A549 treated with AZD9567 at 1 μM for 4 hours (cell line): ENCODE data around the gene ABCC11. TPM values are rescaled to one million over a fixed set of nuclear protein-coding genes. Genes with fewer than 3 reads are reported as not detected.

Experiments
- total RNA-seq: library from RNA; stranded (reverse); fragments of 200-300 nt; extraction: Qiagen RNA extraction; gene quantifications from 5 replicates; pipeline ENCODE4 v1.2.3, GENCODE V29; 2022; ENCODE audit not compliant: insufficient read depth

Gene ABCC11
- 0.03 to 0.10 TPM (median 0.06 TPM) in 4 of 5 replicates, not detected in the other for total RNA-seq

GRCh38 chr16:48247311-48247710 lies at the start of gene ABCC11:
Gene ABCC11 (minus strand): TSS chr16:48247539. CDS start chr16:48231921, 15,618 bp downstream.

GRCh38 chr16:48244080-48244862 lies 3.1 kb downstream of the ABCC11 start, which contains the start of gene LONP2:
Gene LONP2 (plus strand): TSS chr16:48244300. CDS start chr16:48244389, 89 bp downstream.

GRCh38 chr16:48155926-48156789 lies 91.2 kb downstream of the ABCC11 start, which contains the start of gene ABCC12:
Gene ABCC12 (minus strand): TSS chr16:48155993. CDS start chr16:48146424, 9,569 bp downstream.

Other genes with a start within 250 kb of the ABCC11 start
- 0.01 to 0.05 TPM (median 0.04 TPM) in 4 of 5 replicates, not detected in the other for gene ABCC12, start 91.5 kb downstream of the ABCC11 start, total RNA-seq
- 24.1 to 42.5 TPM (median 29.5 TPM) in 5 replicates for gene LONP2, start 3.2 kb downstream of the ABCC11 start, total RNA-seq
- 11.3 to 14.6 TPM (median 14.0 TPM) in 5 replicates for gene SIAH1, start 137.9 kb upstream of the ABCC11 start, total RNA-seq